Spleen (tissue), 11 donors: ENCODE measurements around the gene RSPH1. TPM values are rescaled to one million over a fixed set of nuclear protein-coding genes. Genes with fewer than 3 reads are reported as not detected.

Experiments used
- DNase-seq: peaks from one replicate; pipeline ENCODE4 v3.0.0-alpha.2; 2020
- H3K27ac ChIP-seq, 8 donors: fragments of 200-600 bp; sonication (generic) in 7 of 8; 1 replicate in 4 of 8; 2 replicates in 4 of 8; pipeline versions ENCODE4 v1.5.0 to v1.8.0; 2016 to 2021; ENCODE audit warnings: inconsistent platforms in 4 of 8, mild to moderate bottlenecking in 4 of 8, moderate library complexity in 1 of 8
- H3K27me3 ChIP-seq, 7 donors: fragments of 200-600 bp; sonication (generic) in 6 of 7; replicated peaks in 1 of 7; 1 replicate in 4 of 7; 2 replicates in 3 of 7; pipeline versions ENCODE4 v1.5.0 to v1.8.0; 2016 to 2021; ENCODE audit warnings: inconsistent platforms in 3 of 7, mild to moderate bottlenecking in 1 of 7
- H3K36me3 ChIP-seq, 6 donors: fragments of 200-600 bp; sonication (generic) in 5 of 6; 1 replicate in 4 of 6; 2 replicates in 2 of 6; pipeline versions ENCODE4 v1.5.0 to v1.8.0; 2016 to 2021; ENCODE audit warnings: inconsistent platforms in 2 of 6
- H3K4me1 ChIP-seq, 6 donors: fragments of 200-600 bp; sonication (generic) in 5 of 6; 1 replicate in 3 of 6; 2 replicates in 3 of 6; pipeline versions ENCODE4 v1.5.0 to v1.8.0; 2016 to 2021; ENCODE audit warnings: inconsistent platforms in 3 of 6
- H3K4me3 ChIP-seq, 8 donors: fragments of 200-600 bp; sonication (generic) in 7 of 8; 1 replicate in 4 of 8; 2 replicates in 4 of 8; pipeline versions ENCODE4 v1.5.0 to v1.8.0; 2016 to 2021; ENCODE audit warnings: inconsistent platforms in 4 of 8, mild to moderate bottlenecking in 4 of 8, moderate library complexity in 2 of 8
- H3K9me3 ChIP-seq, 8 donors: fragments of 200-600 bp; sonication (generic) in 7 of 8; 1 replicate in 4 of 8; 2 replicates in 4 of 8; pipeline versions ENCODE4 v1.5.0 to v1.8.0; 2016 to 2021; ENCODE audit warnings: inconsistent platforms in 4 of 8
- POLR2A ChIP-seq, 3 donors: fragments of 450-650 bp; IDR thresholded peaks; one replicate each; pipeline ENCODE4 v1.5.1; 2017; ENCODE audit warnings: antibody characterized with exemption in 3 of 3, mild to moderate bottlenecking in 1 of 3
- POLR2AphosphoS5 ChIP-seq, 3 donors: sonication (generic); formaldehyde crosslinking; IDR thresholded peaks; one replicate each; pipeline ENCODE4 v1.5.1; 2017; ENCODE audit warnings: antibody characterized with exemption in 3 of 3
- WGBS, 5 donors: extraction: QIAGEN DNeasy Blood & Tissue Kit in 3 of 5; methylation state at CpG; one replicate each; pipeline versions ENCODE4 v1.1.5 to v1.1.7; 2013 to 2018; 5-methylcytosine and 5-hydroxymethylcytosine counted together
- intact Hi-C: fragments of 100-400 bp; cut with DNase I; formaldehyde crosslinking; loops from one replicate; pipeline ENCODE4 v1.15.0; 2023; ENCODE audit warnings: low total_unique reads
- polyA plus RNA-seq, 3 donors: library from polyadenylated mRNA; stranded (reverse); fragments of 200-250 nt; gene quantifications; one replicate each; pipeline ENCODE4 v1.2.1, GENCODE V29; 2013
- total RNA-seq, 7 donors: library from RNA; depleted of rRNA in 3 of 7; stranded (reverse); fragments of >200 nt in 3 of 7; fragmentation: NEBNext Ultra II Directional in 4 of 7; extraction: Animal tissue kit (Norgen Biotek cat#: 25700) in 4 of 7; gene quantifications; one replicate each; pipeline versions ENCODE4 v1.1.0 to v1.2.1, GENCODE V29; 2016 to 2021
- TF ChIP-seq, protein P1 (sequence below), 11 experiments: fragments of 200-600 bp in 7 of 11; fragments of 450-650 bp in 4 of 11; sonication (generic) in 4 of 11; IDR thresholded peaks in 8 of 11; conservative IDR thresholded peaks in 3 of 11; 1 replicate in 7 of 11; 2 replicates in 4 of 11; pipeline versions ENCODE4 v1.4.0 to v1.8.0; 2016 to 2021; ENCODE audit warnings: antibody characterized with exemption in 11 of 11, inconsistent platforms in 4 of 11, mild to moderate bottlenecking in 1 of 11
- donor health status: healthy with polysubstance abuse.
- donor health status: DM: no; HTN: no; CAD: no; lungs with moderate emphysema.
- donor health status: DM: no; HTN: no; CAD: no.
- donor health status: Bipolar disorder and iron deficiency.
- donor health status: healthy.
- donor health status: DM: no; HTN: no; CAD: no.
- donor health status: DM: yes; HTN: yes; CAD: no.

RSPH1 gene
- total and polyA plus RNA-seq, 10 donors: 0.10 to 0.35 (median 0.26) TPM; not detected in 5

DNA sequence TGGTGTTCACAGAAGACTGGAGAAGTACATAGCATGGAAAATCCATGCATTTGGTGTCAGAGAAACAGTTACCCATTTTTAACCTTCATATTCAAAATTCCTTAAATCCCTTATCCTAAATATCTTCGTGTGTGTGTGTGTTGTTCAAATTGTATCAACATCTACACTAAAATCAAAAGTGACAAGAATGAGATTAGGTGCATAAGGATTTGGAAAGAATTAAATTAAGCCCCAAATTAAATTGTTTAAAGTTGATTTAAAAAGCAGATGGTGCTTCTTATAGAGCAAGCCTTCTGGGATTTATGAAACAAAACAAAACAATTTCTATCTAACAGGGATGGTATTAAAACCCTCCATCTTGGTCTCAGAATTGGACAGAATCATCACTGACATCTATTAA is 4.7 kb downstream of the RSPH1 start:
- TF ChIP-seq POLR2AphosphoS5 (IDR thresholded peaks at IDR 0.05): no peak
- TF ChIP-seq, protein P1, sequence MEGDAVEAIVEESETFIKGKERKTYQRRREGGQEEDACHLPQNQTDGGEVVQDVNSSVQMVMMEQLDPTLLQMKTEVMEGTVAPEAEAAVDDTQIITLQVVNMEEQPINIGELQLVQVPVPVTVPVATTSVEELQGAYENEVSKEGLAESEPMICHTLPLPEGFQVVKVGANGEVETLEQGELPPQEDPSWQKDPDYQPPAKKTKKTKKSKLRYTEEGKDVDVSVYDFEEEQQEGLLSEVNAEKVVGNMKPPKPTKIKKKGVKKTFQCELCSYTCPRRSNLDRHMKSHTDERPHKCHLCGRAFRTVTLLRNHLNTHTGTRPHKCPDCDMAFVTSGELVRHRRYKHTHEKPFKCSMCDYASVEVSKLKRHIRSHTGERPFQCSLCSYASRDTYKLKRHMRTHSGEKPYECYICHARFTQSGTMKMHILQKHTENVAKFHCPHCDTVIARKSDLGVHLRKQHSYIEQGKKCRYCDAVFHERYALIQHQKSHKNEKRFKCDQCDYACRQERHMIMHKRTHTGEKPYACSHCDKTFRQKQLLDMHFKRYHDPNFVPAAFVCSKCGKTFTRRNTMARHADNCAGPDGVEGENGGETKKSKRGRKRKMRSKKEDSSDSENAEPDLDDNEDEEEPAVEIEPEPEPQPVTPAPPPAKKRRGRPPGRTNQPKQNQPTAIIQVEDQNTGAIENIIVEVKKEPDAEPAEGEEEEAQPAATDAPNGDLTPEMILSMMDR (IDR thresholded peaks at IDR 0.05 in 8 of 11, conservative IDR thresholded peaks at IDR 0.05 in 3 of 11): no peak
- TF ChIP-seq POLR2A (IDR thresholded peaks at IDR 0.05): no peak
- H3K4me1 ChIP-seq: peaks cover 0 to 16% (median 8%) of the 10 kb centered on the region in 6 donors
- no peaks in the 10 kb centered on the region for H3K36me3 ChIP-seq
- peaks cover 0 to 27% (median 0%) of the 10 kb centered on the region in 7 donors for H3K27me3 ChIP-seq
- H3K9me3 ChIP-seq: no peaks in the 10 kb centered on the region
- DNase-seq: no peak
- no peak overlapping the region for H3K27ac ChIP-seq
- intact Hi-C loops: no loop called here
- 73 to 92% (median 74%) methylated on average over 1 of the region's 1 CpG for WGBS, 5 donors
- H3K4me3 ChIP-seq: no peak overlapping the region

DNA sequence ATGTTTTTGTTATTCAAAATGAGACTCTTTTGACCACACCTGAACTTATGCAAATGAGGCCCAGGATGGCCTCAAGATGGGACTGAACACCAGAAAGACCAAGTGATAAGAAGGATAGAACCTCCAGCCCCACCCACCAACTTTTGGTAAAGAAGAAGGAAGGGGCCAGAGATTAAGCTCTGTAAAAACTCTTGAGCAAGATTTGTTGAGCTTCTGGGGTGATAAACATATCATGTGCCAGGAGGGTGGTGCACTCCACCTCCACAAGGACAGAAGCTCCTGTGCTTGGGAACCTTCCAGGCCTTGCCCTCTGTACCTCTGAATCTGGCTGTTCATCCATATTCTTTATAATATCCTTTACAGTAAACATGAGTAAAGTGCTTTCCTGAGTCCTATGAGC is 5.3 kb downstream of the RSPH1 start:
- intact Hi-C loops: no loop called here
- Histone ChIP-seq H3K27ac (no peak overlapping the region), H3K27me3 (peaks cover 0 to 32% (median 0%) of the 10 kb centered on the region in 7 donors), H3K9me3 (no peaks in the 10 kb centered on the region), H3K4me1 (peaks cover 0 to 13% (median 4%) of the 10 kb centered on the region in 6 donors), H3K4me3 (no peak overlapping the region), H3K36me3 (no peaks in the 10 kb centered on the region)
- TF ChIP-seq, protein P1 (IDR thresholded peaks at IDR 0.05 in 8 of 11, conservative IDR thresholded peaks at IDR 0.05 in 3 of 11): no peak
- TF ChIP-seq POLR2AphosphoS5 (IDR thresholded peaks at IDR 0.05) (no peak), POLR2A (IDR thresholded peaks at IDR 0.05) (no peak)
- no peak for DNase-seq

DNA sequence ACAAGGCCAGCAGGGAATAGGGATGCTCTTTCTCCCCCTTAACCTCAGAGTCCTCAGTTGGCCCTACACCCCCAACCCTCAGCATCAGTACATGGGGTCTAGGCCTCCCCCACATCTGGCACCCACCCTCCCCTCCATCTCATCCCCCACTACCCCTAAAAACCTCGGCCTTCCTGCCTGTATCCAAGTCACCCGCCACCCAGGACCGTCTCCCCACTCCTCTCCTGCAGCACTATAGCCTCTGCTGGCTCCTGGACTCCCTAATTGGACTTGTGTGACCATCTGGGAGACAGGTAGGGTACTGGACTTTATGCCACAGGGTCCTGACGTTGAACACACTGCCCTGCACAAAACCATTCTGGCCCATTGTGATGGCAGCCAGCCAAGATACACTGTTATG is 6.0 kb downstream of the RSPH1 start:
- Histone ChIP-seq H3K36me3 (no peaks in the 10 kb centered on the region), H3K4me1 (peaks cover 0 to 6% (median 0%) of the 10 kb centered on the region in 6 donors), H3K9me3 (no peaks in the 10 kb centered on the region), H3K27me3 (peaks cover 0 to 38% (median 0%) of the 10 kb centered on the region in 7 donors), H3K27ac (no peak overlapping the region), H3K4me3 (no peak overlapping the region)
- intact Hi-C loops: no loop called here
- DNase-seq: no peak
- TF ChIP-seq POLR2A (IDR thresholded peaks at IDR 0.05) (no peak), POLR2AphosphoS5 (IDR thresholded peaks at IDR 0.05) (no peak)
- TF ChIP-seq, protein P1 (IDR thresholded peaks at IDR 0.05 in 8 of 11, conservative IDR thresholded peaks at IDR 0.05 in 3 of 11): no peak
- WGBS, 5 donors: 74 to 95% (median 80%) methylated on average over 4 of the region's 4 CpGs

DNA sequence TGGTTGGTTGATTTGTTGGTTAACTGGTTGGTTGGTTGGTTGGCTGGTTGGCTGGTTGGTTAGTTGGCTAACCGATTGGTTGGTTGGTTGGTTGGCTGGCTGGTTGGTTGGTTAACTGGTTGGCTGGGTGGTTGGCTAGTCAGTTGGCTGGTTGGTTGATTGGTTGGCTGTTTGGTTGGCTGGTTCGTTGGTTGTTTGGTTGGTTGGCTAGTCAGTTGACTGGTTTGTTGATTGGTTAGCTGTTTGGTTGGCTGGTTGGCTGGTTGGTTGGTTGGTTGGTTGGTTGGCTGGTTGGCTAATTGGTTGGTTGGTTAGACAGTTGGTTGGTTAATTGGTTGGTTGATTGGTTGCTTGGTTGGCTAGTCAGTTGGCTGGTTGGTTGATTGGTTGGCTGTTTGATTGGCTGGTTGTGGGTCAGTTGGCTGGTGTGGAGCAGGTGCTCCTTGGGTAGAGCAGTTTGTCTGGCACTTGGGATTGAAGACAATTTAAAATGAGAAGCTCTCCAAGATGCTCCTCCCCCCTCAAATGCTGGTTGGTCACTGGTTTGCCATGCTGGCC is 6.9 kb downstream of the RSPH1 start:
- Histone ChIP-seq H3K4me3 (no peak overlapping the region), H3K27ac (no peak overlapping the region), H3K27me3 (peaks cover 0 to 38% (median 0%) of the 10 kb centered on the region in 7 donors), H3K9me3 (no peaks in the 10 kb centered on the region), H3K36me3 (no peaks in the 10 kb centered on the region), H3K4me1 (peaks cover 0 to 5% (median 0%) of the 10 kb centered on the region in 6 donors)
- TF ChIP-seq, protein P1 (IDR thresholded peaks at IDR 0.05 in 8 of 11, conservative IDR thresholded peaks at IDR 0.05 in 3 of 11): no peak
- TF ChIP-seq POLR2AphosphoS5 (IDR thresholded peaks at IDR 0.05) (no peak), POLR2A (IDR thresholded peaks at IDR 0.05) (no peak)
- no peak for DNase-seq
- intact Hi-C loops: no loop called here
- 63 to 94% (median 79%) methylated on average over 2 of the region's 2 CpGs for WGBS, 5 donors
